Left lung (tissue), 10 donors: Measurements from ENCODE around the gene FOXA2. TPM values are rescaled to one million over a fixed set of nuclear protein-coding genes. Genes with fewer than 3 reads are reported as not detected.

Source experiments
- ATAC-seq: fragments of 200-7000 bp; cut with Tn5 transposase; one replicate; pipeline ENCODE4 v1.9.1; 2020; ENCODE audit warnings: moderate library complexity
- DNase-seq, 4 donors: peaks; one replicate each; pipeline ENCODE4 v3.0.0-alpha.2; 2013 to 2020
- H3K27ac ChIP-seq, 2 donors: fragments of 200-600 bp; sonication (generic) in 1 of 2; one replicate each; pipeline versions ENCODE4 v1.5.0 to v1.8.0; 2020 to 2021
- H3K27me3 ChIP-seq, 2 donors: fragments of 200-600 bp; sonication (generic) in 1 of 2; one replicate each; pipeline versions ENCODE4 v1.5.0 to v1.8.0; 2020 to 2021
- H3K36me3 ChIP-seq, 2 donors: fragments of 200-600 bp; sonication (generic) in 1 of 2; one replicate each; pipeline versions ENCODE4 v1.5.0 to v1.8.0; 2020 to 2021
- H3K4me1 ChIP-seq, 2 donors: fragments of 200-600 bp; one replicate each; pipeline ENCODE4 v1.8.0; 2021
- H3K4me3 ChIP-seq, 2 donors: fragments of 200-600 bp; sonication (generic) in 1 of 2; one replicate each; pipeline versions ENCODE4 v1.5.0 to v1.8.0; 2020 to 2021; ENCODE audit warnings: mild to moderate bottlenecking in 1 of 2
- H3K9me3 ChIP-seq, 2 donors: fragments of 200-600 bp; sonication (generic) in 1 of 2; one replicate each; pipeline versions ENCODE4 v1.5.0 to v1.8.0; 2020 to 2021
- CTCF ChIP-seq, 2 donors: fragments of 200-600 bp; sonication (generic) in 1 of 2; IDR thresholded peaks; one replicate each; pipeline versions ENCODE4 v1.5.0 to v1.8.0; 2021; ENCODE audit warnings: antibody characterized with exemption in 2 of 2
- intact Hi-C, 2 donors: fragments of 100-400 bp; cut with DNase I; formaldehyde crosslinking; loops; one replicate each; pipeline versions ENCODE4 v1.11.2 to v1.14.2; 2022
- polyA plus RNA-seq, 6 donors: library from polyadenylated mRNA; unstranded; fragments of 120-200 nt; gene quantifications; one replicate each; pipeline ENCODE4 v1.2.1, GENCODE V29; 2013; ENCODE audit not compliant: insufficient read length in 6 of 6
- total RNA-seq, 2 donors: library from RNA; stranded (reverse); fragmentation: NEBNext Ultra II Directional; extraction: Animal tissue kit (Norgen Biotek cat#: 25700); gene quantifications; one replicate each; pipeline ENCODE4 v1.2.1, GENCODE V29; 2021
- donor health status: DM: no; HTN: yes; CAD: no.
- donor health status: DM: no; HTN: no; CAD: no.

Gene FOXA2
- total and polyA plus RNA-seq, 8 donors = 24.0 to 43.5 (median 33.6) TPM

- no peaks in the 10 kb centered on the region for H3K9me3 ChIP-seq
- H3K27me3 ChIP-seq = peaks cover 0 to 17% of the 10 kb centered on the region in 2 donors
- H3K4me3 ChIP-seq = no peak overlapping the region
- DNase-seq (peak in 2 of 4 donors; percentile 6 to 57), ATAC-seq (peak; percentile 95)
- H3K4me1 ChIP-seq = no peaks in the 10 kb centered on the region
- H3K27ac ChIP-seq = no peak overlapping the region
- intact Hi-C loops = no loop called here
- TF ChIP-seq CTCF (IDR thresholded peaks at IDR 0.05) = no peak
- H3K36me3 ChIP-seq = no peaks in the 10 kb centered on the region
Measured at GRCh38 chr20:22617160-22617559, 32.8 kb upstream of the FOXA2 start.

GRCh38 chr20:22616551-22616950 lies 32.2 kb upstream of the FOXA2 start:
- no peaks in the 10 kb centered on the region for H3K36me3 ChIP-seq
- ATAC-seq = no peak
- H3K9me3 ChIP-seq = no peaks in the 10 kb centered on the region
- H3K4me3 ChIP-seq = no peak overlapping the region
- DNase-seq = no peak
- intact Hi-C loops = no loop called here
- H3K4me1 ChIP-seq = no peaks in the 10 kb centered on the region
- peaks cover 0 to 23% of the 10 kb centered on the region in 2 donors for H3K27me3 ChIP-seq
- H3K27ac ChIP-seq = no peak overlapping the region
- no peak for TF ChIP-seq CTCF (IDR thresholded peaks at IDR 0.05)

- ATAC-seq = no peak
- peaks cover 0 to 27% of the 10 kb centered on the region in 2 donors for H3K27me3 ChIP-seq
- no peaks in the 10 kb centered on the region for H3K9me3 ChIP-seq
- H3K4me1 ChIP-seq = no peaks in the 10 kb centered on the region
- no peak overlapping the region for H3K4me3 ChIP-seq
- H3K27ac ChIP-seq = no peak overlapping the region
- no peak for TF ChIP-seq CTCF (IDR thresholded peaks at IDR 0.05)
- H3K36me3 ChIP-seq = no peaks in the 10 kb centered on the region
- DNase-seq = no peak
- intact Hi-C loops = no loop called here
Measured at GRCh38 chr20:22615425-22615824, 31.1 kb upstream of the FOXA2 start.

GRCh38 chr20:22611636-22612035 lies 27.3 kb upstream of the FOXA2 start:
- Histone ChIP-seq H3K4me3 (no peak overlapping the region), H3K27me3 (peaks cover 0 to 27% of the 10 kb centered on the region in 2 donors), H3K36me3 (no peaks in the 10 kb centered on the region), H3K9me3 (no peaks in the 10 kb centered on the region), H3K27ac (no peak overlapping the region), H3K4me1 (no peaks in the 10 kb centered on the region)
- DNase-seq (no peak), ATAC-seq (peak; percentile 32)
- TF ChIP-seq CTCF (IDR thresholded peaks at IDR 0.05) = no peak
- intact Hi-C loops = no loop called here

- H3K27ac ChIP-seq = no peak overlapping the region
- peaks cover 0 to 11% of the 10 kb centered on the region in 2 donors for H3K27me3 ChIP-seq
- DNase-seq (no peak), ATAC-seq (no peak)
- H3K36me3 ChIP-seq = no peaks in the 10 kb centered on the region
- H3K4me3 ChIP-seq = no peak overlapping the region
- intact Hi-C loops = no loop called here
- no peaks in the 10 kb centered on the region for H3K9me3 ChIP-seq
- TF ChIP-seq CTCF (IDR thresholded peaks at IDR 0.05) = no peak
- no peaks in the 10 kb centered on the region for H3K4me1 ChIP-seq
Measured at GRCh38 chr20:22607695-22608094, 23.3 kb upstream of the FOXA2 start.
